ENCODE results near the gene APCDD1L. TPM values are rescaled to one million over a fixed set of nuclear protein-coding genes. Genes with fewer than 3 reads are reported as not detected.

Gene APCDD1L
- total RNA-seq, 1 experiment from 2014 or later: not detected

DNA sequence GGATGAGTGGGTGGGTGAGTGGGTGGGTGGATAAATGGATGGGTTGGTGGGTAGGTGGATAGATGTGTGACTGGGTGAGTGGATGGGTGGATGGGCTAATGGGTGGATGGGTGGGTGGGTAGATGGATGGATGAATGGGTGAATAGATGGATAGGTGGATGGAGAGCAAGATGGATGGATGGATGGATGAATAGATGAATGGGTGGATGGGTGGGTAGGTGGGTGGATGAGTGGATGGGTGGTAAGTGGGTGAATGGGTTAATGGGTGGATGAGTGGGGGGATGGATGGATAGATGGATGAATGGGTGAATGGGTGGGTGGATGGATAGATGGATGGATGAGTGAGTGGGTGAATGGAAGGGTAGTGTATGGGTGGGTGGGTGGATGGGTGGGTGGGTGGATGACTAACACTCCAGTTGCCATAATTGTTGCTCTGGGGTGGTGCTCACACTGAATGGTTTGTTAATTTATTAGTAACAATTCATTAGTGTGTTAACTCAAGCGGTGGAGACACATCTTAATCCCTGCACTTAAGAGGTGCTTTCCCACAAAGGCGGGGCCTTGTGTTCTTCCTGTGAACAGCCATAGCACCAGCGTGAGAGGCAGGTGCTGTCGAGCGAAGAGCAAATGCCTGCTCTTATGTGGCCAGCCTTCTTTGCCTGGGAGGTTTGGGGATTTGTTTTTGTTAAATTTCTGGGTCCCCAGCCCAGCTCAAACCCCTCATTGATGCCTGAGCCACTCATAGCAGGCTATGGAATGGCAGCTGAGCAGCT, 4.9 kb upstream of the APCDD1L start:
- peaks cover 5% of the 10 kb centered on the region; the same call in 1 of the 2 replicates for H3K9me3 ChIP-seq

DNA sequence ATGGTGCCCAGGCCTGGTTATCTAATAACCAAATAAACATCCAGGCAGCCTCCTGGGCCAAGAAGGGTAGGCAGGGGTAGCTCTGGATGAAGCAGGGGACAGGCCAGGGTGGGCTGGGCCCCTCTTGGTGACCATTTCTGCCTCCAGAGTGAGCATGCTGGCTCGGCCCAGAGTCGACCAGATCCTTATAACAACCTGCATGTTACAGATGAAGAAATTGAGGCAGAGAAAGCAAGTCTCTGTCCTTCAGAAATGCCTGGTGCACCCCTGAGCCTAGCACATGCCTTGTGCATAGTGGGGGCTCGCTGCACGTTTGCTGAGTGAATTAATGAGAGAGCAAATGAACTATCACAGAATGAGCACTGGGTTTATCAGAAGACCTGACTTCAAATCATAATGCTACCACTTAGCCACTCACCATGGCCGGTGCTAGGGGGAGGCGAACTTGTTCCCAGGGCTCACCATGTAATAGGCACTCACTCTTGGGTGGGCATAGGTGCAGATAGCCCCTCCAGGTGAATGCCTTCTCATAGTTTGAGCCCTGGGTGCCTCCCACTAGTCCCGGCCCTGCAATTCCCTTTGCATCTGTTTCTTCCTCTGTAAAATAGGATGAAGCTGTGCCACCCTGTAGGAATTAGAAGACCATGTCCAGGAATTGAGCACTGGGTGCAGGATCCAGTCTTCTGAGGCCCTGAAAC, 3.8 kb upstream of the APCDD1L start:
- Mint-ChIP-seq H3K36me3 (ENCODE audit: insufficient read depth, unreplicated experiment) (no peaks in the 10 kb centered on the region), H3K4me1 (ENCODE audit: low read depth, unreplicated experiment) (no peaks in the 10 kb centered on the region), H3K9me3 (ENCODE audit: unreplicated experiment) (no peaks in the 10 kb centered on the region), H3K4me3 (ENCODE audit: unreplicated experiment) (no peak overlapping the region), H3K27me3 (ENCODE audit: insufficient read depth, unreplicated experiment) (peaks cover 2% of the 10 kb centered on the region), H3K27ac (ENCODE audit: unreplicated experiment) (no peak overlapping the region)
- H3K4me1 ChIP-seq: no peaks in the 10 kb centered on the region
- TF ChIP-seq, protein P1, sequence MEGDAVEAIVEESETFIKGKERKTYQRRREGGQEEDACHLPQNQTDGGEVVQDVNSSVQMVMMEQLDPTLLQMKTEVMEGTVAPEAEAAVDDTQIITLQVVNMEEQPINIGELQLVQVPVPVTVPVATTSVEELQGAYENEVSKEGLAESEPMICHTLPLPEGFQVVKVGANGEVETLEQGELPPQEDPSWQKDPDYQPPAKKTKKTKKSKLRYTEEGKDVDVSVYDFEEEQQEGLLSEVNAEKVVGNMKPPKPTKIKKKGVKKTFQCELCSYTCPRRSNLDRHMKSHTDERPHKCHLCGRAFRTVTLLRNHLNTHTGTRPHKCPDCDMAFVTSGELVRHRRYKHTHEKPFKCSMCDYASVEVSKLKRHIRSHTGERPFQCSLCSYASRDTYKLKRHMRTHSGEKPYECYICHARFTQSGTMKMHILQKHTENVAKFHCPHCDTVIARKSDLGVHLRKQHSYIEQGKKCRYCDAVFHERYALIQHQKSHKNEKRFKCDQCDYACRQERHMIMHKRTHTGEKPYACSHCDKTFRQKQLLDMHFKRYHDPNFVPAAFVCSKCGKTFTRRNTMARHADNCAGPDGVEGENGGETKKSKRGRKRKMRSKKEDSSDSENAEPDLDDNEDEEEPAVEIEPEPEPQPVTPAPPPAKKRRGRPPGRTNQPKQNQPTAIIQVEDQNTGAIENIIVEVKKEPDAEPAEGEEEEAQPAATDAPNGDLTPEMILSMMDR (IDR thresholded peaks at IDR 0.05; ENCODE audit: insufficient read depth in 1 of 2, low read depth in 1 of 2, low read length in 1 of 2, severe bottlenecking in 1 of 2, unreplicated experiment in 1 of 2): no peak
- DNase-seq: peak in 1 of 2 experiments; percentile 30
- ChIA-PET POLR2A (no interaction called here), CTCF (no interaction called here)
- H3K36me3 ChIP-seq (ENCODE audit: control insufficient read depth, insufficient read depth, low read length): no peaks in the 10 kb centered on the region
- H3K9me3 ChIP-seq: no peaks in the 10 kb centered on the region
- no peak overlapping the region for H3K4me3 ChIP-seq (ENCODE audit: low read depth, low read length)
- H3K27me3 ChIP-seq (replicated peaks; ENCODE audit: control insufficient read depth, insufficient read depth, low read length): peaks cover 2% of the 10 kb centered on the region; the same call in 1 of the 2 replicates
- intact Hi-C loops (cut with micrococcal nuclease; ENCODE audit: unreplicated experiment): no loop called here
- no TSS peak for BruUV-seq (replicated peaks)

More for the DNA sequence above, 4.9 kb upstream of the APCDD1L start:
- DNase-seq: peak in 1 of 2 experiments; percentile 31
- no peaks in the 10 kb centered on the region for H3K4me1 ChIP-seq
- BruUV-seq (replicated peaks): no TSS peak
- Mint-ChIP-seq H3K9me3 (ENCODE audit: unreplicated experiment) (no peaks in the 10 kb centered on the region), H3K36me3 (ENCODE audit: insufficient read depth, unreplicated experiment) (no peaks in the 10 kb centered on the region), H3K4me1 (ENCODE audit: low read depth, unreplicated experiment) (no peaks in the 10 kb centered on the region), H3K4me3 (ENCODE audit: unreplicated experiment) (no peak overlapping the region), H3K27me3 (ENCODE audit: insufficient read depth, unreplicated experiment) (peaks cover 2% of the 10 kb centered on the region), H3K27ac (ENCODE audit: unreplicated experiment) (no peak overlapping the region)
- TF ChIP-seq, protein P1 (IDR thresholded peaks at IDR 0.05; ENCODE audit: insufficient read depth in 1 of 2, low read depth in 1 of 2, low read length in 1 of 2, severe bottlenecking in 1 of 2, unreplicated experiment in 1 of 2): no peak
- peaks cover 2% of the 10 kb centered on the region; the same call in 1 of the 2 replicates for H3K27me3 ChIP-seq (replicated peaks; ENCODE audit: control insufficient read depth, insufficient read depth, low read length)
- no peak overlapping the region for H3K4me3 ChIP-seq (ENCODE audit: low read depth, low read length)
- ChIA-PET POLR2A (no interaction called here), CTCF (no interaction called here)
- no peaks in the 10 kb centered on the region for H3K36me3 ChIP-seq (ENCODE audit: control insufficient read depth, insufficient read depth, low read length)
- intact Hi-C loops (cut with micrococcal nuclease; ENCODE audit: unreplicated experiment): no loop called here

DNA sequence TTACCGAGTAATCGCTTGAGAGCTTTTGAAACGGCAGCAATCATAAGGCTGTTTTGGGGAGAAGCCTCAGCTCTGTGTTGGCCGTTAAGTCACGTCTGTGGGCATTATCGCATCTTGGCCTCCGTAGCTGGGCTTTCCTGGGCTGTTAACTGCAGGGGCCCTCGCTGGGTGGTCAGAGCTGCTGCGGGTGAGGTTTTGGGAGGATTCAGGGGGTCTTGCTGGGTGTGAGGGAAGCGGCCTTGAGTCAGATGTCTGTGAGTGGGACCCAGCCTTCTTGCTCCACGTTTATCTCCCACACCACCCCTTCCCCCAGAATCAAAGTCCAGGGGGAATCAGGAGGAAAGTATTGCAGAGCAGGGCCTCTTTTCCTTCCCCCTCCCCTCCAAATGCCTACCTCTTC, 3.2 kb upstream of the APCDD1L start:
- BruUV-seq (replicated peaks): no TSS peak
- Mint-ChIP-seq H3K9me3 (ENCODE audit: unreplicated experiment) (no peaks in the 10 kb centered on the region), H3K4me1 (ENCODE audit: low read depth, unreplicated experiment) (no peaks in the 10 kb centered on the region), H3K27ac (ENCODE audit: unreplicated experiment) (no peak overlapping the region), H3K27me3 (ENCODE audit: insufficient read depth, unreplicated experiment) (peaks cover 2% of the 10 kb centered on the region), H3K4me3 (ENCODE audit: unreplicated experiment) (no peak overlapping the region), H3K36me3 (ENCODE audit: insufficient read depth, unreplicated experiment) (no peaks in the 10 kb centered on the region)
- H3K4me1 ChIP-seq: no peaks in the 10 kb centered on the region
- H3K27me3 ChIP-seq (replicated peaks; ENCODE audit: control insufficient read depth, insufficient read depth, low read length): peaks cover 2% of the 10 kb centered on the region; the same call in 1 of the 2 replicates
- no peak overlapping the region for H3K4me3 ChIP-seq (ENCODE audit: low read depth, low read length)
- POLR2A ChIA-PET: no interaction called here
- intact Hi-C loops (cut with micrococcal nuclease; ENCODE audit: unreplicated experiment): no loop called here
- CTCF ChIA-PET: no interaction called here
- TF ChIP-seq, protein P1 (IDR thresholded peaks at IDR 0.05; ENCODE audit: insufficient read depth in 1 of 2, low read depth in 1 of 2, low read length in 1 of 2, severe bottlenecking in 1 of 2, unreplicated experiment in 1 of 2): no peak
- no peaks in the 10 kb centered on the region for H3K36me3 ChIP-seq (ENCODE audit: control insufficient read depth, insufficient read depth, low read length)
- H3K9me3 ChIP-seq: no peaks in the 10 kb centered on the region
- DNase-seq: peak in 1 of 2 experiments; percentile 30
